Tibial nerve (tissue), 3 donors: Measurements from ENCODE around the gene SARNP.
"Not testable (repeated sequence)": the region's sequence is repeated elsewhere in the genome, so short reads cannot be mapped to it uniquely, and the experiment has no call there.

Source experiments
- CTCF ChIP-seq, 5 experiments: fragments of 200-600 bp in 3 of 5; fragments of 450-650 bp in 2 of 5; sonication (generic) in 3 of 5; IDR thresholded peaks; one replicate each; pipeline ENCODE4 v1.5.1; 2016 to 2019; ENCODE audit warnings: antibody characterized with exemption in 5 of 5, mild to moderate bottlenecking in 3 of 5, moderate library complexity in 2 of 5
- POLR2A ChIP-seq, 2 donors: fragments of 450-650 bp; IDR thresholded peaks; one replicate each; pipeline ENCODE4 v1.6.1; 2017; ENCODE audit warnings: antibody characterized with exemption in 2 of 2, mild to moderate bottlenecking in 2 of 2, moderate library complexity in 2 of 2

DNA sequence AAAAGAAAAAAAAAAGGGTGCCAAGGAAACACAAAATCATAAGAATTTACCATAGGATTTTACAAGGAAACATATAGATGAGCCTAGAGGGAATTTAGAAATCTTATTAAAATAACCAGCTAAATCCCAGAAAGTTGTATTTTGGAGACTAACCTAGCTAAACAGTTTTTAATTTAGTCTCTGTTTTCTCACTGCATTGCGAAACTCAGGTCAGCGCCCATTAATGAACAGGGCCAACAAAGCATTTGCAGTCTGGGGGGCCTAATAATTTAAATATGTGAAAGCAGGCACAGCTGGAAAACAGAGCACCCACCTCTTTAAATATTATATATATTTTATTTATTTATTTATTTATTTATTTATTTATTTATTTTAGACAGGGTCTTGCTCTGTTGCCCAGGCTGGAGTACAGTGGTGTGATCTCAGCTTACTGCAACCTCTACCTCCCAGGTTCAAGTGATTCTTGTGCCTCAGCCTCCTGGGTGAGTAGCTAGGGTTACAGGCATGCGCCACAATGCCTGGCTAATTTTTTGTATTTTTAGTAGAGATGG, 49.0 kb upstream of the SARNP start:
- not testable (repeated sequence) for TF ChIP-seq CTCF, POLR2A (IDR thresholded peaks at IDR 0.05)
